ENCODE results near the gene RPTN. TPM values are rescaled to one million over a fixed set of nuclear protein-coding genes. Genes with fewer than 3 reads are reported as not detected.

RPTN gene
- polyA plus RNA-seq, 1 of the 3 experiments (the other 2 are of a cell fraction): not detected

GRCh38 chr1:152166966-152167365 is 7.9 kb upstream of the RPTN start:
- no peak for TF ChIP-seq EP300 (IDR thresholded peaks at IDR 0.05; ENCODE audit: borderline replicate concordance in 1 of 2, low read depth in 1 of 2, low read length in 1 of 2)
- TF ChIP-seq MEF2A (IDR thresholded peaks at IDR 0.05; ENCODE audit: borderline replicate concordance, low read depth): no peak
- Histone ChIP-seq H3K79me2 (ENCODE audit: insufficient read depth) (no peaks in the 10 kb centered on the region), H3K9me3 (no peaks in the 10 kb centered on the region), H3K4me3 (ENCODE audit: low read depth in 2 of 2, low read length in 1 of 2) (no peak overlapping the region), H3K9me2 (no peaks in the 10 kb centered on the region), H3F3A (replicated peaks; ENCODE audit: insufficient read depth) (peaks cover 15% of the 10 kb centered on the region), H2AFZ (ENCODE audit: low read depth) (no peak overlapping the region), H4K20me1 (ENCODE audit: insufficient read depth) (no peaks in the 10 kb centered on the region), H3K4me1 (ENCODE audit: control insufficient read depth in 1 of 2, insufficient read depth in 2 of 2, low read depth in 1 of 2, low read length in 1 of 2) (peaks cover 0 to 14% of the 10 kb centered on the region in 2 experiments; a peak in 2 of 4 replicates), H3K27me3 (ENCODE audit: insufficient read depth) (no peaks in the 10 kb centered on the region), H3K27ac (ENCODE audit: low read depth in 2 of 2, low read length in 1 of 2) (no peak overlapping the region), H3K9ac (no peak overlapping the region), H3K4me2 (no peak overlapping the region), H3K36me3 (replicated peaks in 1 of 2; ENCODE audit: control insufficient read depth in 1 of 2, insufficient read depth in 2 of 2, low read length in 1 of 2) (no peaks in the 10 kb centered on the region)
- no peak for DNase-seq
- WGBS (ENCODE audit: low lambda C conversion rate): 18% methylated on average over 1 of the region's 1 CpG
- POLR2A ChIA-PET: no interaction called here
- CTCF ChIA-PET: no interaction called here

GRCh38 chr1:152165286-152166077 is 6.5 kb upstream of the RPTN start:
- WGBS (ENCODE audit: low lambda C conversion rate): 35% methylated on average over 4 of the region's 4 CpGs
- H3K9me2 ChIP-seq: no peaks in the 10 kb centered on the region
- no peak overlapping the region for H3K9ac ChIP-seq
- H3K4me2 ChIP-seq: no peak overlapping the region
- H3K9me3 ChIP-seq: no peaks in the 10 kb centered on the region
- ChIA-PET POLR2A (no interaction called here), CTCF (interaction anchor here (0.8 to 1.0 kb wide), 2 partner anchors 20 to 21 kb away, joined by 3 to 4 read pairs; no protein-coding TSS in a partner anchor)
- H3K36me3 ChIP-seq (replicated peaks in 1 of 2; ENCODE audit: control insufficient read depth in 1 of 2, insufficient read depth in 2 of 2, low read length in 1 of 2): no peaks in the 10 kb centered on the region
- H3K79me2 ChIP-seq (ENCODE audit: insufficient read depth): no peaks in the 10 kb centered on the region
- no peak for TF ChIP-seq NFIC (IDR thresholded peaks at IDR 0.05; ENCODE audit: borderline replicate concordance)
- no peak for TF ChIP-seq USF1 (IDR thresholded peaks at IDR 0.05; ENCODE audit: borderline replicate concordance, low read depth)
- TF ChIP-seq RFX5 (IDR thresholded peaks at IDR 0.05; ENCODE audit: low read length): no peak
- TF ChIP-seq GATA2 (CRISPR knock-in tag; IDR thresholded peaks at IDR 0.05): no peak
- no peak for TF ChIP-seq EZH2phosphoT487 (IDR thresholded peaks at IDR 0.05; ENCODE audit: borderline replicate concordance, low read depth)
- no peak for TF ChIP-seq CTCF (IDR thresholded peaks at IDR 0.05)
- TF ChIP-seq CHD2 (IDR thresholded peaks at IDR 0.05; ENCODE audit: low read length, partially characterized antibody): no peak
- no peak for TF ChIP-seq FOXM1 (IDR thresholded peaks at IDR 0.05; ENCODE audit: low read depth)
- no peak for TF ChIP-seq FOXJ3 (CRISPR knock-in tag; IDR thresholded peaks at IDR 0.05)
- TF ChIP-seq NRF1 (IDR thresholded peaks at IDR 0.05; ENCODE audit: low read depth, low read length): no peak
- no peak for TF ChIP-seq TAF1 (IDR thresholded peaks at IDR 0.05; ENCODE audit: borderline replicate concordance, low read depth, low read length)
- no peak for TF ChIP-seq GABPA (IDR thresholded peaks at IDR 0.05; ENCODE audit: low read depth)
- TF ChIP-seq SIN3A (IDR thresholded peaks at IDR 0.05; ENCODE audit: borderline replicate concordance, low read depth, low read length): no peak
- TF ChIP-seq MEF2A (IDR thresholded peaks at IDR 0.05; ENCODE audit: borderline replicate concordance, low read depth): no peak
- no peak for TF ChIP-seq JUND (IDR thresholded peaks at IDR 0.05)
- H3K4me3 ChIP-seq (ENCODE audit: low read depth in 2 of 2, low read length in 1 of 2): no peak overlapping the region
- peaks cover 17% of the 10 kb centered on the region for H3F3A ChIP-seq (replicated peaks; ENCODE audit: insufficient read depth)
- no peak overlapping the region for H2AFZ ChIP-seq (ENCODE audit: low read depth)
- DNase-seq: no peak
- H3K4me1 ChIP-seq (ENCODE audit: control insufficient read depth in 1 of 2, insufficient read depth in 2 of 2, low read depth in 1 of 2, low read length in 1 of 2): peaks cover 0 to 14% of the 10 kb centered on the region in 2 experiments; a peak in 2 of 4 replicates
- H3K27ac ChIP-seq (ENCODE audit: low read depth in 2 of 2, low read length in 1 of 2): no peak overlapping the region
- H3K27me3 ChIP-seq (ENCODE audit: insufficient read depth): no peaks in the 10 kb centered on the region
- no peaks in the 10 kb centered on the region for H4K20me1 ChIP-seq (ENCODE audit: insufficient read depth)

Measured in SK-N-SH (cell line).